ENCODE results near the gene SRD5A3.

Gene SRD5A3

GRCh38 chr4:55381502-55381901 is 35.5 kb downstream of the SRD5A3 start:
- H3K4me3 ChIP-seq (ENCODE audit: low read length) = no peak overlapping the region
- no peaks in the 10 kb centered on the region for H3K4me1 ChIP-seq (ENCODE audit: control insufficient read depth, low read depth, low read length)
- H3K27me3 ChIP-seq (ENCODE audit: control insufficient read depth, insufficient read depth, low read length) = no peaks in the 10 kb centered on the region
- H3K27ac ChIP-seq (ENCODE audit: low read length) = no peak overlapping the region
- H3K9me3 ChIP-seq (ENCODE audit: control insufficient read depth, low read depth, low read length) = no peaks in the 10 kb centered on the region
- H3K9ac ChIP-seq (ENCODE audit: low read length) = no peak overlapping the region
- no peaks in the 10 kb centered on the region for H3K36me3 ChIP-seq (ENCODE audit: control insufficient read depth, low read depth, low read length)

- Histone ChIP-seq H3K27me3 (ENCODE audit: control insufficient read depth, insufficient read depth, low read length) (no peaks in the 10 kb centered on the region), H3K27ac (ENCODE audit: low read length) (no peak overlapping the region)
These were observed 36.5 kb downstream of the SRD5A3 start for GRCh38 chr4:55382488-55383003.

GRCh38 chr4:55385201-55385649 is 39.2 kb downstream of the SRD5A3 start:
- H3K9me3 ChIP-seq (ENCODE audit: control insufficient read depth, low read depth, low read length) = no peaks in the 10 kb centered on the region
- no peaks in the 10 kb centered on the region for H3K36me3 ChIP-seq (ENCODE audit: control insufficient read depth, low read depth, low read length)
- no peak overlapping the region for H3K27ac ChIP-seq (ENCODE audit: low read length)
- H3K4me1 ChIP-seq (ENCODE audit: control insufficient read depth, low read depth, low read length) = no peaks in the 10 kb centered on the region
- no peak overlapping the region for H3K9ac ChIP-seq (ENCODE audit: low read length)
- H3K4me3 ChIP-seq (ENCODE audit: low read length) = no peak overlapping the region
- no peaks in the 10 kb centered on the region for H3K27me3 ChIP-seq (ENCODE audit: control insufficient read depth, insufficient read depth, low read length)

More at GRCh38 chr4:55382488-55383003, 36.5 kb downstream of the SRD5A3 start:
- Histone ChIP-seq H3K9ac (ENCODE audit: low read length) (no peak overlapping the region), H3K9me3 (ENCODE audit: control insufficient read depth, low read depth, low read length) (no peaks in the 10 kb centered on the region), H3K36me3 (ENCODE audit: control insufficient read depth, low read depth, low read length) (no peaks in the 10 kb centered on the region), H3K4me3 (ENCODE audit: low read length) (no peak overlapping the region), H3K4me1 (ENCODE audit: control insufficient read depth, low read depth, low read length) (no peaks in the 10 kb centered on the region)

GRCh38 chr4:55386073-55386472 is 40.0 kb downstream of the SRD5A3 start:
- no peak overlapping the region for H3K9ac ChIP-seq (ENCODE audit: low read length)
- H3K27ac ChIP-seq (ENCODE audit: low read length) = no peak overlapping the region
- H3K27me3 ChIP-seq (ENCODE audit: control insufficient read depth, insufficient read depth, low read length) = no peaks in the 10 kb centered on the region
- H3K36me3 ChIP-seq (ENCODE audit: control insufficient read depth, low read depth, low read length) = no peaks in the 10 kb centered on the region
- H3K9me3 ChIP-seq (ENCODE audit: control insufficient read depth, low read depth, low read length) = no peaks in the 10 kb centered on the region
- H3K4me1 ChIP-seq (ENCODE audit: control insufficient read depth, low read depth, low read length) = no peaks in the 10 kb centered on the region
- H3K4me3 ChIP-seq (ENCODE audit: low read length) = no peak overlapping the region

- H3K27me3 ChIP-seq (ENCODE audit: control insufficient read depth, insufficient read depth, low read length) = no peaks in the 10 kb centered on the region
- no peak overlapping the region for H3K9ac ChIP-seq (ENCODE audit: low read length)
- no peaks in the 10 kb centered on the region for H3K36me3 ChIP-seq (ENCODE audit: control insufficient read depth, low read depth, low read length)
- no peaks in the 10 kb centered on the region for H3K9me3 ChIP-seq (ENCODE audit: control insufficient read depth, low read depth, low read length)
- H3K4me1 ChIP-seq (ENCODE audit: control insufficient read depth, low read depth, low read length) = no peaks in the 10 kb centered on the region
- no peak overlapping the region for H3K27ac ChIP-seq (ENCODE audit: low read length)
- H3K4me3 ChIP-seq (ENCODE audit: low read length) = no peak overlapping the region
These were observed 40.8 kb downstream of the SRD5A3 start for GRCh38 chr4:55386840-55387239.

GRCh38 chr4:55393461-55394320 is 47.6 kb downstream of the SRD5A3 start:
- Histone ChIP-seq H3K9ac (ENCODE audit: low read length) (no peak overlapping the region), H3K4me3 (ENCODE audit: low read length) (no peak overlapping the region)

GRCh38 chr4:55395218-55395528 is 49.1 kb downstream of the SRD5A3 start:
- Histone ChIP-seq H3K36me3 (ENCODE audit: control insufficient read depth, low read depth, low read length) (no peaks in the 10 kb centered on the region), H3K4me1 (ENCODE audit: control insufficient read depth, low read depth, low read length) (peaks cover 20% of the 10 kb centered on the region), H3K27ac (ENCODE audit: low read length) (no peak overlapping the region), H3K9ac (ENCODE audit: low read length) (peak overlapping the region; percentile 48), H3K4me3 (ENCODE audit: low read length) (peak overlapping the region; percentile 99), H3K9me3 (ENCODE audit: control insufficient read depth, low read depth, low read length) (no peaks in the 10 kb centered on the region), H3K27me3 (ENCODE audit: control insufficient read depth, insufficient read depth, low read length) (no peaks in the 10 kb centered on the region)

More at GRCh38 chr4:55393461-55394320, 47.6 kb downstream of the SRD5A3 start:
- H3K36me3 ChIP-seq (ENCODE audit: control insufficient read depth, low read depth, low read length) = no peaks in the 10 kb centered on the region
- H3K27me3 ChIP-seq (ENCODE audit: control insufficient read depth, insufficient read depth, low read length) = no peaks in the 10 kb centered on the region
- peaks cover 13% of the 10 kb centered on the region for H3K4me1 ChIP-seq (ENCODE audit: control insufficient read depth, low read depth, low read length)
- H3K27ac ChIP-seq (ENCODE audit: low read length) = no peak overlapping the region
- H3K9me3 ChIP-seq (ENCODE audit: control insufficient read depth, low read depth, low read length) = no peaks in the 10 kb centered on the region

GRCh38 chr4:55395529-55396307 is 49.7 kb downstream of the SRD5A3 start, which contains the start of gene TMEM165:
Gene TMEM165 (plus strand): TSS chr4:55395957. CDS start chr4:55396190, 233 bp downstream.
- Histone ChIP-seq H3K9me3 (ENCODE audit: control insufficient read depth, low read depth, low read length) (no peaks in the 10 kb centered on the region), H3K9ac (ENCODE audit: low read length) (peak within 1 kb of the TSS; percentile 88), H3K27me3 (ENCODE audit: control insufficient read depth, insufficient read depth, low read length) (no peaks in the 10 kb centered on the region), H3K4me1 (ENCODE audit: control insufficient read depth, low read depth, low read length) (peaks cover 20% of the 10 kb centered on the region), H3K4me3 (ENCODE audit: low read length) (peak within 1 kb of the TSS; percentile 99), H3K27ac (ENCODE audit: low read length) (peak within 1 kb of the TSS; percentile 42), H3K36me3 (ENCODE audit: control insufficient read depth, low read depth, low read length) (peaks cover 2% of the 10 kb centered on the region)

- peak overlapping the region; percentile 42 for H3K27ac ChIP-seq (ENCODE audit: low read length)
These were observed 50.5 kb downstream of the SRD5A3 start for GRCh38 chr4:55396308-55397125.

GRCh38 chr4:55397126-55397436 is 51.0 kb downstream of the SRD5A3 start:
- H3K36me3 ChIP-seq (ENCODE audit: control insufficient read depth, low read depth, low read length) = peaks cover 8% of the 10 kb centered on the region

More at GRCh38 chr4:55396308-55397125, 50.5 kb downstream of the SRD5A3 start:
- peaks cover 8% of the 10 kb centered on the region for H3K36me3 ChIP-seq (ENCODE audit: control insufficient read depth, low read depth, low read length)
- H3K4me1 ChIP-seq (ENCODE audit: control insufficient read depth, low read depth, low read length) = peaks cover 20% of the 10 kb centered on the region
- no peaks in the 10 kb centered on the region for H3K27me3 ChIP-seq (ENCODE audit: control insufficient read depth, insufficient read depth, low read length)
- H3K4me3 ChIP-seq (ENCODE audit: low read length) = peak overlapping the region; percentile 99
- H3K9ac ChIP-seq (ENCODE audit: low read length) = peak overlapping the region; percentile 88
- no peaks in the 10 kb centered on the region for H3K9me3 ChIP-seq (ENCODE audit: control insufficient read depth, low read depth, low read length)

More at GRCh38 chr4:55397126-55397436, 51.0 kb downstream of the SRD5A3 start:
- no peaks in the 10 kb centered on the region for H3K27me3 ChIP-seq (ENCODE audit: control insufficient read depth, insufficient read depth, low read length)
- H3K9ac ChIP-seq (ENCODE audit: low read length) = peak overlapping the region; percentile 88
- no peaks in the 10 kb centered on the region for H3K9me3 ChIP-seq (ENCODE audit: control insufficient read depth, low read depth, low read length)
- no peak overlapping the region for H3K27ac ChIP-seq (ENCODE audit: low read length)
- peaks cover 20% of the 10 kb centered on the region for H3K4me1 ChIP-seq (ENCODE audit: control insufficient read depth, low read depth, low read length)
- H3K4me3 ChIP-seq (ENCODE audit: low read length) = peak overlapping the region; percentile 99

Data from iPS-18a (cell line).